Body of pancreas (tissue), 4 donors: ENCODE measurements around the gene C12orf75. TPM values are rescaled to one million over a fixed set of nuclear protein-coding genes. Genes with fewer than 3 reads are reported as not detected.

Source experiments
- ATAC-seq: fragments of 150-250 bp; one replicate; pipeline ENCODE4 v1.9.1; 2016
- DNase-seq, 4 donors: peaks; one replicate each; pipeline ENCODE4 v3.0.0-alpha.2; 2019
- H3K27ac ChIP-seq, 4 donors: fragments of 200-600 bp; sonication (generic); 1 replicate in 3 of 4; 2 replicates in 1 of 4; pipeline versions ENCODE4 v1.5.1 to v1.6.1; 2016 to 2019; ENCODE audit warnings: mild to moderate bottlenecking in 1 of 4, mixed read lengths in 1 of 4, moderate library complexity in 1 of 4
- H3K27me3 ChIP-seq, 2 donors: fragments of 200-600 bp; sonication (generic); one replicate each; pipeline ENCODE4 v1.6.0; 2016; ENCODE audit warnings: mild to moderate bottlenecking in 1 of 2
- H3K36me3 ChIP-seq, 2 donors: fragments of 200-600 bp; sonication (generic); replicated peaks in 1 of 2; 2 replicates each; pipeline ENCODE4 v1.5.1; 2016; ENCODE audit warnings: low read depth in 2 of 2; ENCODE audit not compliant: insufficient read depth in 1 of 2
- H3K4me1 ChIP-seq: fragments of 200-600 bp; sonication (generic); one replicate; pipeline ENCODE4 v1.6.0; 2016
- H3K4me3 ChIP-seq, 2 donors: fragments of 200-600 bp; sonication (generic); 1 replicate in 1 of 2; 2 replicates in 1 of 2; pipeline ENCODE4 v1.5.1; 2016 to 2019
- H3K9me3 ChIP-seq, 3 donors: fragments of 200-600 bp; sonication (generic); 1 replicate in 2 of 3; 2 replicates in 1 of 3; pipeline ENCODE4 v1.5.1; 2016
- CTCF ChIP-seq, 7 experiments: fragments of 450-650 bp in 4 of 7; fragments of 200-600 bp in 3 of 7; sonication (generic) in 3 of 7; IDR thresholded peaks; one replicate each; pipeline ENCODE4 v1.5.1; 2016 to 2019; ENCODE audit warnings: antibody characterized with exemption in 7 of 7
- POLR2A ChIP-seq, 3 donors: fragments of 450-650 bp; IDR thresholded peaks; one replicate each; pipeline ENCODE4 v1.6.1; 2016; ENCODE audit warnings: antibody characterized with exemption in 3 of 3, mild to moderate bottlenecking in 2 of 3
- WGBS, 2 donors: methylation state at CpG; one replicate each; pipeline ENCODE4 v1.1.5; 2017; 5-methylcytosine and 5-hydroxymethylcytosine counted together
- intact Hi-C: fragments of 100-400 bp; cut with DNase I; formaldehyde crosslinking; loops from one replicate; pipeline ENCODE4 v1.15.1; 2023
- total RNA-seq, 2 donors: library from RNA; depleted of rRNA; stranded (reverse); fragments of >200 nt; gene quantifications; one replicate each; pipeline ENCODE4 v1.1.0, GENCODE V29; 2016

The C12orf75 gene
- total RNA-seq, 2 donors from 2014 or later = 39.2 to 57.6 TPM

- no peak for TF ChIP-seq CTCF (IDR thresholded peaks at IDR 0.05)
- TF ChIP-seq POLR2A (IDR thresholded peaks at IDR 0.05) = no peak
- no peaks in the 10 kb centered on the region for H3K27me3 ChIP-seq
- intact Hi-C loops = no loop called here
- H3K4me1 ChIP-seq = no peaks in the 10 kb centered on the region
- H3K27ac ChIP-seq = no peak overlapping the region
- no peak overlapping the region for H3K4me3 ChIP-seq
- DNase-seq = no peak
- ATAC-seq = no peak
- 41 to 65% methylated on average over 1 of the region's 1 CpG for WGBS, 2 donors
- no peaks in the 10 kb centered on the region for H3K9me3 ChIP-seq
- no peaks in the 10 kb centered on the region for H3K36me3 ChIP-seq
Observed at GRCh38 chr12:105287408-105287807, 43.1 kb upstream of the C12orf75 start.

- no peak overlapping the region for H3K4me3 ChIP-seq
- no peaks in the 10 kb centered on the region for H3K36me3 ChIP-seq
- intact Hi-C loops = no loop called here
- no peaks in the 10 kb centered on the region for H3K4me1 ChIP-seq
- H3K27ac ChIP-seq = no peak overlapping the region
- no peaks in the 10 kb centered on the region for H3K9me3 ChIP-seq
- H3K27me3 ChIP-seq = no peaks in the 10 kb centered on the region
- 44 to 68% methylated on average over 3 of the region's 3 CpGs for WGBS, 2 donors
- TF ChIP-seq CTCF (IDR thresholded peaks at IDR 0.05) = no peak
- DNase-seq (no peak), ATAC-seq (no peak)
Observed at GRCh38 chr12:105288311-105288996, 42.0 kb upstream of the C12orf75 start.

- TF ChIP-seq CTCF (IDR thresholded peaks at IDR 0.05) = no peak
- no peak for TF ChIP-seq POLR2A (IDR thresholded peaks at IDR 0.05)
- Histone ChIP-seq H3K27ac (no peak overlapping the region), H3K4me3 (no peak overlapping the region), H3K27me3 (no peaks in the 10 kb centered on the region), H3K36me3 (no peaks in the 10 kb centered on the region), H3K4me1 (no peaks in the 10 kb centered on the region), H3K9me3 (no peaks in the 10 kb centered on the region)
- ATAC-seq (no peak), DNase-seq (no peak)
- 71 to 83% methylated on average over 6 of the region's 6 CpGs for WGBS, 2 donors
- intact Hi-C loops = no loop called here
Observed at GRCh38 chr12:105289114-105289904, 41.2 kb upstream of the C12orf75 start.

GRCh38 chr12:105291531-105291930 is 39.0 kb upstream of the C12orf75 start:
- Histone ChIP-seq H3K4me3 (no peak overlapping the region), H3K27ac (no peak overlapping the region), H3K4me1 (no peaks in the 10 kb centered on the region), H3K9me3 (no peaks in the 10 kb centered on the region), H3K36me3 (no peaks in the 10 kb centered on the region), H3K27me3 (no peaks in the 10 kb centered on the region)
- DNase-seq (no peak), ATAC-seq (no peak)
- TF ChIP-seq CTCF (IDR thresholded peaks at IDR 0.05) = no peak
- no peak for TF ChIP-seq POLR2A (IDR thresholded peaks at IDR 0.05)
- 79 to 90% methylated on average over 2 of the region's 2 CpGs for WGBS, 2 donors
- intact Hi-C loops = no loop called here
